ENCODE results near the gene SYT1. TPM values are rescaled to one million over a fixed set of nuclear protein-coding genes. Genes with fewer than 3 reads are reported as not detected.

Gene SYT1
- total and polyA plus RNA-seq, 2 donors (not counting 3 experiments of a cell fraction or from before 2014, with no cell fraction given): 3.2 to 15.3 TPM

- ChIA-PET CTCF (no interaction called here), POLR2A (no interaction called here)
- no peak overlapping the region for H3K27ac ChIP-seq (ENCODE audit: insufficient read depth, low read depth, low read length)
- H3K79me2 ChIP-seq (ENCODE audit: control insufficient read depth, insufficient read depth, low read length): no peaks in the 10 kb centered on the region
- no peaks in the 10 kb centered on the region for H3K36me3 ChIP-seq (ENCODE audit: control insufficient read depth in 2 of 2, extremely low read depth in 1 of 2, insufficient read depth in 2 of 2, low read length in 2 of 2)
- no peaks in the 10 kb centered on the region for H3K9me1 ChIP-seq (replicated peaks; ENCODE audit: control insufficient read depth, extremely low read depth, insufficient read depth, low read length)
- dilution Hi-C loops (cut with MboI; ENCODE audit: extremely low pct_ligation_motif_present, low sequenced_read_pairs) (no loop called here), intact Hi-C loops (cut with micrococcal nuclease) (no loop called here)
- H3K9me3 ChIP-seq (replicated peaks; ENCODE audit: control insufficient read depth, insufficient read depth, low read length): no peaks in the 10 kb centered on the region
- H4K20me1 ChIP-seq (replicated peaks; ENCODE audit: control insufficient read depth, extremely low read depth, insufficient read depth, low read length): no peaks in the 10 kb centered on the region
- H2AFZ ChIP-seq (ENCODE audit: low read depth, low read length): no peak overlapping the region
- no TSS peak for BruUV-seq (replicated peaks)
- TF ChIP-seq POLR2A (IDR thresholded peaks at IDR 0.05; ENCODE audit: low read depth, low read length) (no peak), POLR2AphosphoS5 (IDR thresholded peaks at IDR 0.05; ENCODE audit: insufficient read depth, low read depth, low read length) (no peak), EZH2 (IDR thresholded peaks at IDR 0.05; ENCODE audit: borderline replicate concordance, low read depth, low read length, severe bottlenecking) (no peak), MYC (IDR thresholded peaks at IDR 0.05; ENCODE audit: low read depth, low read length) (no peak), GATA2 (IDR thresholded peaks at IDR 0.05; ENCODE audit: insufficient read depth, insufficient read length, low read depth, low read length) (no peak), CTCF (IDR thresholded peaks at IDR 0.05; ENCODE audit: extremely low read depth in 1 of 2, insufficient read depth in 1 of 2, low read depth in 1 of 2, low read length in 2 of 2) (no peak), JUN (IDR thresholded peaks at IDR 0.05; ENCODE audit: borderline replicate concordance, insufficient read depth, insufficient read length, low read depth) (no peak), FOS (IDR thresholded peaks at IDR 0.05; ENCODE audit: borderline replicate concordance, insufficient read depth, low read length) (no peak), MAX (IDR thresholded peaks at IDR 0.05; ENCODE audit: insufficient read depth, insufficient read length) (no peak)
- H3K4me1 ChIP-seq (ENCODE audit: control insufficient read depth, extremely low read depth, insufficient read depth, low read length): peaks cover 9% of the 10 kb centered on the region
- no peak overlapping the region for H3K4me3 ChIP-seq (replicated peaks in 1 of 3; ENCODE audit: insufficient read depth in 1 of 3, low read depth in 1 of 3, low read length in 3 of 3)
- no peaks in the 10 kb centered on the region for H3K27me3 ChIP-seq (ENCODE audit: control insufficient read depth in 2 of 2, insufficient read depth in 2 of 2, low read length in 2 of 2)
- H3K4me2 ChIP-seq (ENCODE audit: insufficient read depth, low read length): no peak overlapping the region
- no peak overlapping the region for H3K9ac ChIP-seq (replicated peaks; ENCODE audit: extremely low read depth, insufficient read depth, low read length)
- no peak for FAIRE-seq
- no peak for DNase-seq (ENCODE audit: low read depth, low spot score)
Measured at GRCh38 chr12:79295572-79295971, 431.0 kb downstream of the SYT1 start.

Data from endothelial cell of umbilical vein (primary cell).